Activated CD8-positive, alpha-beta T cell treated with anti-CD3 and anti-CD28 coated beads for 36 hours (primary cell): ENCODE measurements around the gene MTF1. TPM values are rescaled to one million over a fixed set of nuclear protein-coding genes. Genes with fewer than 3 reads are reported as not detected.
A peak's percentile ranks its signal among the peaks of the same experiment; 100 is the strongest.

Source experiments
- ATAC-seq: fragments of 200-7000 bp; cut with Tn5 transposase; one replicate; pipeline ENCODE4 v1.10.0; 2021; ENCODE audit warnings: mild to moderate bottlenecking, moderate library complexity
- CTCF ChIA-PET: fragments of 350-600 bp; sonication (Branson Sonifier 250); formaldehyde crosslinking; loops from one replicate; lab custom pipeline; 2021; ENCODE audit warnings: antibody characterized with exemption; lab: Charles Lee
- POLR2A ChIA-PET: fragments of 350-600 bp; sonication (Branson Sonifier 250); formaldehyde crosslinking; loops from one replicate; lab custom pipeline; 2021; ENCODE audit warnings: antibody characterized with exemption; lab: Charles Lee
- DNase-seq: peaks from one replicate; pipeline ENCODE4 v3.0.0-alpha.2; 2020
- H3K27ac Mint-ChIP-seq: one replicate; pipeline ENCODE4 v1.8.0; 2021; ENCODE audit warnings: mild to moderate bottlenecking, mixed read lengths
- H3K27me3 Mint-ChIP-seq: one replicate; pipeline ENCODE4 v1.8.0; 2021; ENCODE audit warnings: mixed read lengths
- H3K36me3 Mint-ChIP-seq: one replicate; pipeline ENCODE4 v1.8.0; 2021; ENCODE audit warnings: low read depth, mixed read lengths
- H3K4me1 Mint-ChIP-seq: one replicate; pipeline ENCODE4 v1.8.0; 2021; ENCODE audit warnings: low read depth, mixed read lengths
- H3K4me3 Mint-ChIP-seq: one replicate; pipeline ENCODE4 v1.8.0; 2021; ENCODE audit warnings: mild to moderate bottlenecking, moderate library complexity, mixed read lengths
- H3K9me3 Mint-ChIP-seq: one replicate; pipeline ENCODE4 v1.8.0; 2021; ENCODE audit warnings: mixed read lengths
- CTCF ChIP-seq: fragments of 200-600 bp; IDR thresholded peaks from one replicate; pipeline ENCODE4 v1.8.0; 2022; ENCODE audit warnings: antibody characterized with exemption, mild to moderate bottlenecking
- intact Hi-C: fragments of 100-400 bp; cut with micrococcal nuclease; formaldehyde crosslinking; loops from one replicate; pipeline ENCODE4 v1.10.0; 2022
- total RNA-seq, 2 experiments: library from RNA; stranded (reverse); gene quantifications; one replicate each; pipeline ENCODE4 v1.2.3, GENCODE V29; 2021

Gene MTF1
- total RNA-seq, 2 experiments from 2014 or later, result 17.7 to 21.3 TPM

- no peak for DNase-seq
- H3K36me3 Mint-ChIP-seq, result no peaks in the 10 kb centered on the region
- ATAC-seq, result no peak
- no peak for TF ChIP-seq CTCF
- H3K27me3 Mint-ChIP-seq, result peaks cover 64% of the 10 kb centered on the region
- H3K27ac Mint-ChIP-seq, result no peak overlapping the region
- ChIA-PET POLR2A (no interaction called here), CTCF (no interaction called here)
- intact Hi-C loops, result no loop called here
- H3K9me3 Mint-ChIP-seq, result no peaks in the 10 kb centered on the region
- peaks cover 17% of the 10 kb centered on the region for H3K4me1 Mint-ChIP-seq
- no peak overlapping the region for H3K4me3 Mint-ChIP-seq
These were observed 91.9 kb downstream of the MTF1 start for GRCh38 chr1:37767488-37767887.

GRCh38 chr1:37765916-37766664, 93.3 kb downstream of the MTF1 start:
- Mint-ChIP-seq H3K27ac (no peak overlapping the region), H3K27me3 (peaks cover 68% of the 10 kb centered on the region), H3K4me3 (peak overlapping the region; percentile 36), H3K36me3 (no peaks in the 10 kb centered on the region), H3K4me1 (peaks cover 17% of the 10 kb centered on the region), H3K9me3 (no peaks in the 10 kb centered on the region)
- TF ChIP-seq CTCF, result no peak
- intact Hi-C loops, result no loop called here
- ChIA-PET CTCF (interaction anchor here (1.4 kb wide), 2 partner anchors 28 to 167 kb away, joined by 3 to 5 read pairs; no protein-coding TSS in a partner anchor), POLR2A (interaction anchor here (1.5 to 3.4 kb wide), 2 partner anchors 13 to 42 kb away, joined by 3 to 18 read pairs; partner anchors contain the start of genes C1orf122 and YRDC)
- DNase-seq, result peak; percentile 65
- peak; percentile 85 for ATAC-seq

GRCh38 chr1:37764888-37765441, 94.4 kb downstream of the MTF1 start, which contains the start of gene EPHA10:
Gene EPHA10, minus strand, starts transcription at chr1:37765120. Its CDS starts 54 bp downstream, at chr1:37765066.
- H3K4me1 Mint-ChIP-seq, result peaks cover 17% of the 10 kb centered on the region
- H3K27ac Mint-ChIP-seq, result no peak within 1 kb of the TSS
- no peaks in the 10 kb centered on the region for H3K36me3 Mint-ChIP-seq
- ATAC-seq (no peak), DNase-seq (no peak)
- H3K27me3 Mint-ChIP-seq, result peaks cover 64% of the 10 kb centered on the region
- ChIA-PET POLR2A (interaction anchor here (0.6 to 3.4 kb wide), 5 partner anchors 10 to 301 kb away, joined by 3 to 18 read pairs (median 3); partner anchors contain the start of genes C1orf122 and YRDC), CTCF (interaction anchor here (0.8 to 1.4 kb wide), 4 partner anchors 29 to 166 kb away, joined by 3 to 5 read pairs (median 3); partner anchors contain the start of gene CDCA8)
- no peak for TF ChIP-seq CTCF
- intact Hi-C loops, result no loop called here
- H3K9me3 Mint-ChIP-seq, result no peaks in the 10 kb centered on the region
- peak within 1 kb of the TSS; percentile 36 for H3K4me3 Mint-ChIP-seq

- intact Hi-C loops, result no loop called here
- peaks cover 17% of the 10 kb centered on the region for H3K4me1 Mint-ChIP-seq
- ChIA-PET CTCF (interaction anchor here (1.0 to 1.4 kb wide), 2 partner anchors 30 to 72 kb away, joined by 3 to 5 read pairs; partner anchors contain the start of gene CDCA8), POLR2A (interaction anchor here (0.6 to 3.4 kb wide), 3 partner anchors 43 to 301 kb away, joined by 3 to 18 read pairs (median 3); partner anchors contain the start of genes C1orf122 and YRDC)
- ATAC-seq (peak; percentile 61), DNase-seq (peak; percentile 71)
- no peak overlapping the region for H3K27ac Mint-ChIP-seq
- no peak for TF ChIP-seq CTCF
- H3K4me3 Mint-ChIP-seq, result no peak overlapping the region
- H3K9me3 Mint-ChIP-seq, result no peaks in the 10 kb centered on the region
- peaks cover 62% of the 10 kb centered on the region for H3K27me3 Mint-ChIP-seq
- no peaks in the 10 kb centered on the region for H3K36me3 Mint-ChIP-seq
These were observed 95.0 kb downstream of the MTF1 start for GRCh38 chr1:37764414-37764825.
